SK-N-SH treated with all-trans-retinoic acid at 6 μM for 48 hours (cell line): ENCODE data around the gene TRIM54.

ENCODE experiments used
- ARNTL ChIP-seq: fragments of 450-650 bp; formaldehyde crosslinking; IDR thresholded peaks from 2 replicates; pipeline ENCODE4 v1.5.0; 2020; ENCODE audit warnings: low read depth, mild to moderate bottlenecking, moderate library complexity, borderline replicate concordance
- PATZ1 ChIP-seq: fragments of 250-450 bp; sonication (Bioruptor Pico); IDR thresholded peaks from 2 replicates; pipeline ENCODE4 v1.8.0; 2020; ENCODE audit warnings: mild to moderate bottlenecking, moderate library complexity, borderline replicate concordance
- PPARA ChIP-seq: fragments of 250-450 bp; sonication (Bioruptor Pico); IDR thresholded peaks from 2 replicates; pipeline ENCODE4 v1.5.0; 2020; ENCODE audit warnings: mild to moderate bottlenecking, borderline replicate concordance
- RARB ChIP-seq: fragments of 250-450 bp; sonication (Bioruptor Pico); IDR thresholded peaks from 2 replicates; pipeline ENCODE4 v1.8.0; 2021; ENCODE audit warnings: mild to moderate bottlenecking, moderate library complexity
- ZC3H10 ChIP-seq: fragments of 250-450 bp; sonication (Bioruptor Pico); IDR thresholded peaks from 2 replicates; pipeline ENCODE4 v1.5.1; 2021; ENCODE audit warnings: mild to moderate bottlenecking, moderate library complexity
- ZFP30 ChIP-seq: fragments of 450-650 bp; formaldehyde crosslinking; IDR thresholded peaks from 2 replicates; pipeline ENCODE4 v1.5.0; 2022; ENCODE audit warnings: mild to moderate bottlenecking, moderate library complexity
- ZNF565 ChIP-seq: fragments of 450-650 bp; formaldehyde crosslinking; conservative IDR thresholded peaks from 2 replicates; pipeline ENCODE4 v1.5.0; 2020; ENCODE audit warnings: low read depth, mild to moderate bottlenecking, moderate library complexity

GRCh38 chr2:27249159-27249890 is 32.9 kb upstream of the TRIM54 start:
- TF ChIP-seq ZNF565 (CRISPR knock-in tag) (no peak), ZC3H10 (CRISPR knock-in tag) (no peak), PPARA (CRISPR knock-in tag) (no peak), ZFP30 (CRISPR knock-in tag) (no peak), RARB (no peak), ARNTL (CRISPR knock-in tag) (no peak), PATZ1 (no peak)
